HepG2 (cell line): Measurements from ENCODE around the gene PCGF3. TPM values are rescaled to one million over a fixed set of nuclear protein-coding genes. Genes with fewer than 3 reads are reported as not detected.

Experiments
- ATAC-seq: fragments of 200-7000 bp; cut with Tn5 transposase; 3 replicates; pipeline ENCODE4 v1.9.1; 2020; ENCODE audit warnings: mild to moderate bottlenecking, moderate library complexity
- BruUV-seq: library from RNA; stranded (reverse); fragments of 400-500 nt; replicated peaks from 2 replicates; lab custom pipeline; 2021; lab: Mats Ljungman, UMichigan
- CTCF ChIA-PET: fragments of 300-600 bp; formaldehyde crosslinking; extraction: SDS; loops from one replicate; lab custom pipeline; 2021; ENCODE audit warnings: low total read pairs, inconsistent platforms, low intra/inter-chr PET ratio; lab: Yijun Ruan, JAX
- POLR2A ChIA-PET: fragments of 350-600 bp; sonication (Branson Sonifier 250); formaldehyde crosslinking; loops from one replicate; lab custom pipeline; 2020; ENCODE audit warnings: antibody characterized with exemption, inconsistent platforms; lab: Yijun Ruan, JAX
- DNase-seq: peaks from one replicate; pipeline ENCODE4 v3.0.0-alpha.2; 2015; ENCODE audit warnings: low spot score
- FAIRE-seq: peaks from 3 replicates; lab custom pipeline; 2011; peaks lifted over from hg19 to GRCh38; lab: Jason Lieb, UNC
- H2AFZ ChIP-seq: one replicate; pipeline ENCODE4 v1.6.1; 2011; ENCODE audit warnings: low read length, inconsistent platforms
- H3K27ac ChIP-seq: fragments of 300-600 bp; 3 replicates; pipeline ENCODE4 v1.8.0; 2011; ENCODE audit warnings: mixed run types, mild to moderate bottlenecking, mixed read lengths, low read length, inconsistent platforms; ENCODE audit not compliant: insufficient read depth; ENCODE audit errors: extremely low read length
- H3K27me3 ChIP-seq, 2 experiments: fragments of 200-600 bp in 1 of 2; 2 replicates in 1 of 2; 3 replicates in 1 of 2; pipeline versions ENCODE4 v1.6.0 to v1.8.0; 2011; ENCODE audit warnings: low read length in 2 of 2, mild to moderate bottlenecking in 2 of 2, moderate library complexity in 2 of 2, inconsistent platforms in 1 of 2; ENCODE audit not compliant: insufficient read depth in 2 of 2, control insufficient read depth in 1 of 2
- H3K36me3 ChIP-seq, 2 experiments: fragments of 200-600 bp in 1 of 2; replicated peaks in 1 of 2; 2 replicates in 1 of 2; 3 replicates in 1 of 2; pipeline versions ENCODE4 v1.5.1 to v1.8.0; 2011; ENCODE audit warnings: low read length in 2 of 2, inconsistent platforms in 1 of 2; ENCODE audit not compliant: insufficient read depth in 2 of 2, control insufficient read depth in 1 of 2
- H3K4me1 ChIP-seq: 2 replicates; pipeline ENCODE4 v1.5.1; 2012; ENCODE audit warnings: low read length, inconsistent platforms; ENCODE audit not compliant: insufficient read depth
- H3K4me2 ChIP-seq: 2 replicates; pipeline ENCODE4 v1.6.0; 2011; ENCODE audit warnings: low read depth, low read length, inconsistent platforms
- H3K4me3 ChIP-seq, 3 experiments: fragments of 200-600 bp in 1 of 3; sonication (generic), shearing (Covaris generic) in 1 of 3; replicated peaks in 1 of 3; 2 replicates each; pipeline ENCODE4 v1.5.1; 2011 to 2016; ENCODE audit warnings: low read length in 3 of 3, inconsistent platforms in 2 of 3, low read depth in 2 of 3, mild to moderate bottlenecking in 2 of 3, control low read depth in 1 of 3, mixed read lengths in 1 of 3; ENCODE audit not compliant: insufficient read depth in 1 of 3
- H3K79me2 ChIP-seq: one replicate; pipeline ENCODE4 v1.6.1; 2011; ENCODE audit warnings: low read length, inconsistent platforms; ENCODE audit not compliant: insufficient read depth
- H3K9ac ChIP-seq: 2 replicates; pipeline ENCODE4 v1.6.0; 2011; ENCODE audit warnings: mild to moderate bottlenecking, low read depth, low read length, inconsistent platforms; ENCODE audit not compliant: insufficient read depth
- H3K9me3 ChIP-seq: 2 replicates; pipeline ENCODE4 v1.5.1; 2012; ENCODE audit warnings: mild to moderate bottlenecking, low read length
- H4K20me1 ChIP-seq: 2 replicates; pipeline ENCODE4 v1.6.0; 2011; ENCODE audit warnings: inconsistent platforms, mild to moderate bottlenecking, low read length, moderate library complexity; ENCODE audit not compliant: insufficient read depth
- AGO1 ChIP-seq: fragments of 200-400 bp; formaldehyde crosslinking; IDR thresholded peaks from 2 replicates; pipeline ENCODE4 v1.6.1; 2017; ENCODE audit warnings: mild to moderate bottlenecking, low read depth, low read length, moderate library complexity; ENCODE audit not compliant: poor library complexity, severe bottlenecking
- ELF3 ChIP-seq: IDR thresholded peaks from 2 replicates; pipeline ENCODE4 v1.6.1; 2016; ENCODE audit warnings: missing genetic modification reagents, missing compliant biosample characterization
- KDM2A ChIP-seq: sonication (generic); formaldehyde crosslinking; IDR thresholded peaks from 2 replicates; pipeline ENCODE4 v1.4.0; 2020; ENCODE audit warnings: low read depth, missing genetic modification reagents, borderline replicate concordance
- KLF16 ChIP-seq, 2 experiments: sonication (generic) in 1 of 2; formaldehyde crosslinking in 1 of 2; IDR thresholded peaks; 2 replicates each; pipeline versions ENCODE4 v1.6.1 to v1.8.0; 2016 to 2023; ENCODE audit warnings: missing genetic modification reagents in 2 of 2, missing compliant biosample characterization in 1 of 2
- MIER3 ChIP-seq: IDR thresholded peaks from 2 replicates; pipeline ENCODE4 v1.6.1; 2016; ENCODE audit warnings: missing compliant biosample characterization, borderline replicate concordance
- MLLT10 ChIP-seq: sonication (generic); formaldehyde crosslinking; IDR thresholded peaks from 2 replicates; pipeline ENCODE4 v1.4.0; 2020; ENCODE audit warnings: missing genetic modification reagents
- RXRA ChIP-seq: sonication (generic); formaldehyde crosslinking; IDR thresholded peaks from 2 replicates; pipeline ENCODE4 v1.5.1; 2020; ENCODE audit warnings: missing genetic modification reagents
- TARDBP ChIP-seq: sonication (generic); formaldehyde crosslinking; IDR thresholded peaks from 2 replicates; pipeline ENCODE4 v1.8.0; 2022; ENCODE audit warnings: mild to moderate bottlenecking, missing genetic modification reagents
- ZNF232 ChIP-seq: sonication (generic); formaldehyde crosslinking; IDR thresholded peaks from 2 replicates; pipeline ENCODE4 v1.4.0; 2020; ENCODE audit warnings: missing genetic modification reagents, borderline replicate concordance
- ZNF510 ChIP-seq: sonication (generic); formaldehyde crosslinking; IDR thresholded peaks from 2 replicates; pipeline ENCODE4 v1.4.0; 2020; ENCODE audit warnings: low read depth, mild to moderate bottlenecking, missing genetic modification reagents
- ZNF766 ChIP-seq: sonication (generic); formaldehyde crosslinking; IDR thresholded peaks from 2 replicates; pipeline ENCODE4 v1.5.0; 2020; ENCODE audit warnings: missing genetic modification reagents, borderline replicate concordance
- WGBS: methylation state at CpG from one replicate; pipeline ENCODE4 v1.1.6; 2017; ENCODE audit warnings: low lambda C conversion rate; 5-methylcytosine and 5-hydroxymethylcytosine counted together
- in situ Hi-C: cut with HindIII; loops from 2 replicates; pipeline ENCODE4 v1.10.0; 2017; ENCODE audit warnings: low pct_unique_long_range_greater_than_20kb; ENCODE audit not compliant: extremely low pct_ligation_motif_present
- intact Hi-C: fragments of 100-400 bp; cut with micrococcal nuclease; formaldehyde crosslinking; loops from one replicate; pipeline ENCODE4 v1.10.0; 2022; ENCODE audit not compliant: unreplicated experiment
- polyA plus RNA-seq, 8 experiments: library from polyadenylated mRNA; depleted of rRNA in 3 of 8; stranded (reverse) in 7 of 8; unstranded in 1 of 8; fragments of >200 nt; fragmentation: Illumina TruSeq in 4 of 8; extraction: Trizol in 4 of 8; gene quantifications; 2 replicates each; pipeline versions ENCODE4 v1.2.1 to v1.2.3, GENCODE V29; 2011 to 2016; ENCODE audit warnings: low read depth in 4 of 8, missing spikeins in 1 of 8, mixed read lengths in 1 of 8; ENCODE audit not compliant: insufficient read depth in 1 of 8
- total RNA-seq, 5 experiments: library from RNA; depleted of rRNA; stranded (reverse); fragments of >200 nt; fragmentation: Illumina TruSeq; extraction: Trizol; gene quantifications; 2 replicates each; pipeline ENCODE4 v1.2.3, GENCODE V29; 2016; ENCODE audit warnings: low read depth in 1 of 5
- TF ChIP-seq, protein P1 (sequence below): IDR thresholded peaks from 2 replicates; pipeline ENCODE4 v1.6.1; 2016; ENCODE audit warnings: low read depth
- TF ChIP-seq, protein P2 (sequence below): sonication (generic); formaldehyde crosslinking; IDR thresholded peaks from 2 replicates; pipeline ENCODE4 v1.4.0; 2020; ENCODE audit warnings: missing genetic modification reagents, borderline replicate concordance
- TF ChIP-seq, protein P3 (sequence below): sonication (generic); formaldehyde crosslinking; IDR thresholded peaks from 2 replicates; pipeline ENCODE4 v1.8.1; 2023; ENCODE audit warnings: mild to moderate bottlenecking, missing genetic modification reagents
- TF ChIP-seq, protein P4 (sequence below): sonication (generic); formaldehyde crosslinking; IDR thresholded peaks from 2 replicates; pipeline ENCODE4 v1.5.1; 2020; ENCODE audit warnings: missing genetic modification reagents, mild to moderate bottlenecking, borderline replicate concordance

The PCGF3 gene
- total and polyA plus RNA-seq, 2 of the 13 experiments (the other 11 are each of a cell fraction or from before 2014, with no cell fraction given), result 28.6 to 66.2 TPM

DNA sequence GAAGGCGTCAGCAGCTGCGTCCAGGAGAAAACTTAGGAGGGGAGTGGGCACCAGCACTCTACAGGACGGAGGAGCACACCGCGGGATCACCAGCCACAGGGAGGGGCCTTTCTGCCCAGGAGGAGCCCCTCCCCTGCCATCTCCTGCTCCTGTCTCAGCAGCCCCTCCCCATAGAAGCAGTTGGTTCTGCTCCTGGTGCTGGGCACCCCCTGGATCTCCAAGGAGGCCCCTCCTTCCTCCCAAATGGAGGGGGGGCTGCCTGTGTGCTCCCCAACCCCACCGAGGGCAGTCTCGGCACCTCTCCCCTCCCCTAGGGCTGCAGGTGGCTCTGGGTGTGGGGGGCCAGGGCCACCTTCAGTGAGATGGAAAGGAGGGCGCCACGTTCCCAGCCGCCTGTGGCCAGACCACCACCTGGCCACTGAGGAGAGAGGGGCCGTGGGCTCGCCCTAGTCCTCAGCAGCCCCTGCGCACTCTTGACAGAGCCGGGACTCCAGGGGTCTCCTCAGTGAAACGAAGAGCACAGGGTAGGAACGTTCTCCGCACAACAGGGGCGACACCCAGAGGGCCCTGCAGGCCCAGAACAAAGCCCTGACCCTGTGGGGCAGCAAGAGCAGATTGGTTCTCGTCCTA is 82.5 kb downstream of the PCGF3 start (continued):
- TF ChIP-seq KLF16 (CRISPR knock-in tag; IDR thresholded peaks at IDR 0.05), result no peak
- TF ChIP-seq ELF3 (CRISPR knock-in tag), result peak; percentile 7; the same call in 1 of the 2 replicates
- no peak for TF ChIP-seq ZNF510 (CRISPR knock-in tag)
- 0 out of 2 replicates have a peak, but pooled peaks have one; percentile 8 for TF ChIP-seq KDM2A (CRISPR knock-in tag)
- TF ChIP-seq RXRA (CRISPR knock-in tag), result no peak; the same call in 1 of the 2 replicates
- peak; percentile 19 for TF ChIP-seq AGO1
- TF ChIP-seq, protein P1, sequence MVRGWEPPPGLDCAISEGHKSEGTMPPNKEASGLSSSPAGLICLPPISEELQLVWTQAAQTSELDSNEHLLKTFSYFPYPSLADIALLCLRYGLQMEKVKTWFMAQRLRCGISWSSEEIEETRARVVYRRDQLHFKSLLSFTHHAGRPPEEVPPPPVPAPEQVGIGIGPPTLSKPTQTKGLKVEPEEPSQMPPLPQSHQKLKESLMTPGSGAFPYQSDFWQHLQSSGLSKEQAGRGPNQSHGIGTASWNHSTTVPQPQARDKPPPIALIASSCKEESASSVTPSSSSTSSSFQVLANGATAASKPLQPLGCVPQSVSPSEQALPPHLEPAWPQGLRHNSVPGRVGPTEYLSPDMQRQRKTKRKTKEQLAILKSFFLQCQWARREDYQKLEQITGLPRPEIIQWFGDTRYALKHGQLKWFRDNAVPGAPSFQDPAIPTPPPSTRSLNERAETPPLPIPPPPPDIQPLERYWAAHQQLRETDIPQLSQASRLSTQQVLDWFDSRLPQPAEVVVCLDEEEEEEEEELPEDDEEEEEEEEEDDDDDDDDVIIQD, result no peak
- TF ChIP-seq, protein P2, sequence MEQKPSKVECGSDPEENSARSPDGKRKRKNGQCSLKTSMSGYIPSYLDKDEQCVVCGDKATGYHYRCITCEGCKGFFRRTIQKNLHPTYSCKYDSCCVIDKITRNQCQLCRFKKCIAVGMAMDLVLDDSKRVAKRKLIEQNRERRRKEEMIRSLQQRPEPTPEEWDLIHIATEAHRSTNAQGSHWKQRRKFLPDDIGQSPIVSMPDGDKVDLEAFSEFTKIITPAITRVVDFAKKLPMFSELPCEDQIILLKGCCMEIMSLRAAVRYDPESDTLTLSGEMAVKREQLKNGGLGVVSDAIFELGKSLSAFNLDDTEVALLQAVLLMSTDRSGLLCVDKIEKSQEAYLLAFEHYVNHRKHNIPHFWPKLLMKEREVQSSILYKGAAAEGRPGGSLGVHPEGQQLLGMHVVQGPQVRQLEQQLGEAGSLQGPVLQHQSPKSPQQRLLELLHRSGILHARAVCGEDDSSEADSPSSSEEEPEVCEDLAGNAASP (CRISPR knock-in tag), result no peak

DNA sequence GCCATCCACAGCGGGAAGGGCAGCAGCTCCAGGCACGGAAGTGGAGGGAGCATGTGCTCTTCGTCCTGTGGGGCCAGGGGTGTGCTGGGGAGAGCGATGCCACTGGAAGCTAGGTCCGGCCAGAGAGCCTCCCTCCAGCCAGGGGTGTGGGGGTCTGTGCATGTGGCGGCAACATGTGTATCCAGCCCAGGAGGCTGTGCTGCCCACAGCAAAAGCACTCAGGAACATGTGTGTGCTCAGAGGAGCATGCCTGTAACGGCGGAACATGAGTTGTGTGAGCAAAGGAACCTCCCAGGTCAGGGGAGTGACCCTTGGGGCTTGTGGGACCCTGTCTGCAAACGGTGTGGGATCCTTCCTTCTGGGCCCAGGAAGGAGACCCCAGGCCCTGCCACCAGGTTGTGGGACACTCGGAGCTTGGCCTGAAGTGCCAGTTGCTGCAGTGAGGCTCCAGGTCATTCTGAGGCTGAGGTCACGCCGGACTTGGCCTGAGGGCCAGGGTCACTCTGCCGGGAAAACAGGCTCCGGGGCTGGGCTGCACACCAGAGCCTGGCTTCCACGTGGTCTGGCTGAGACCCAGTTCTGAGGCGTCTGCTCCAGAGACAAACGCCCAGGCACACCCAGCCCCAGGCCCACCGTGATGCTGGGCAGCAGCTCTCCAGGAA is 83.1 kb downstream of the PCGF3 start:
- ChIA-PET CTCF (no interaction called here), POLR2A (no interaction called here)
- H3K79me2 ChIP-seq, result no peaks in the 10 kb centered on the region
- no peak overlapping the region for H2AFZ ChIP-seq
- H3K4me3 ChIP-seq, result peak overlapping the region in 1 of 3 experiments; percentile 54; a peak in 1 of 6 replicates
- no peaks in the 10 kb centered on the region for H3K36me3 ChIP-seq
- peak overlapping the region; percentile 54 for H3K4me2 ChIP-seq
- no peak for FAIRE-seq
- DNase-seq, result no peak
- intact Hi-C loops (no loop called here), in situ Hi-C loops (no loop called here)
- H3K9ac ChIP-seq, result 0 out of 2 replicates have a peak overlapping the region, but pooled peaks have one; percentile 7
- peak; percentile 53 for ATAC-seq
- H4K20me1 ChIP-seq, result no peaks in the 10 kb centered on the region
- no TSS peak for BruUV-seq
- peaks cover 30% of the 10 kb centered on the region for H3K4me1 ChIP-seq
- H3K9me3 ChIP-seq, result no peaks in the 10 kb centered on the region
- H3K27me3 ChIP-seq, result peaks cover 15 to 61% of the 10 kb centered on the region in 2 experiments
- 23% methylated on average over 11 of the region's 18 CpGs for WGBS
- no peak overlapping the region for H3K27ac ChIP-seq
- TF ChIP-seq ZNF232 (CRISPR knock-in tag), result no peak; the same call in 1 of the 2 replicates
- TF ChIP-seq MLLT10 (CRISPR knock-in tag), result no peak
- TF ChIP-seq, protein P3, sequence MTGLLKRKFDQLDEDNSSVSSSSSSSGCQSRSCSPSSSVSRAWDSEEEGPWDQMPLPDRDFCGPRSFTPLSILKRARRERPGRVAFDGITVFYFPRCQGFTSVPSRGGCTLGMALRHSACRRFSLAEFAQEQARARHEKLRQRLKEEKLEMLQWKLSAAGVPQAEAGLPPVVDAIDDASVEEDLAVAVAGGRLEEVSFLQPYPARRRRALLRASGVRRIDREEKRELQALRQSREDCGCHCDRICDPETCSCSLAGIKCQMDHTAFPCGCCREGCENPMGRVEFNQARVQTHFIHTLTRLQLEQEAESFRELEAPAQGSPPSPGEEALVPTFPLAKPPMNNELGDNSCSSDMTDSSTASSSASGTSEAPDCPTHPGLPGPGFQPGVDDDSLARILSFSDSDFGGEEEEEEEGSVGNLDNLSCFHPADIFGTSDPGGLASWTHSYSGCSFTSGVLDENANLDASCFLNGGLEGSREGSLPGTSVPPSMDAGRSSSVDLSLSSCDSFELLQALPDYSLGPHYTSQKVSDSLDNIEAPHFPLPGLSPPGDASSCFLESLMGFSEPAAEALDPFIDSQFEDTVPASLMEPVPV (CRISPR knock-in tag), result 0 out of 2 replicates have a peak, but pooled peaks have one; percentile 41
- no peak for TF ChIP-seq MIER3
- 0 out of 2 replicates have a peak, but pooled peaks have one; percentile 42 for TF ChIP-seq TARDBP (CRISPR knock-in tag)
- 0 out of 2 replicates have a peak, but pooled peaks have one; percentile 15 for TF ChIP-seq ZNF766 (CRISPR knock-in tag)
- TF ChIP-seq, protein P4, sequence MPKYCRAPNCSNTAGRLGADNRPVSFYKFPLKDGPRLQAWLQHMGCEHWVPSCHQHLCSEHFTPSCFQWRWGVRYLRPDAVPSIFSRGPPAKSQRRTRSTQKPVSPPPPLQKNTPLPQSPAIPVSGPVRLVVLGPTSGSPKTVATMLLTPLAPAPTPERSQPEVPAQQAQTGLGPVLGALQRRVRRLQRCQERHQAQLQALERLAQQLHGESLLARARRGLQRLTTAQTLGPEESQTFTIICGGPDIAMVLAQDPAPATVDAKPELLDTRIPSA (CRISPR knock-in tag), result no peak
